Globus pallidus (tissue), 1 donor: ENCODE measurements around the gene WWOX.
"Not testable (repeated sequence)": the region's sequence is repeated elsewhere in the genome, so short reads cannot be mapped to it uniquely, and the experiment has no call there.

ENCODE experiments used
- DNase-seq: peaks from one replicate; pipeline ENCODE4 v3.0.0-alpha.2; 2015; ENCODE audit warnings: low spot score

The WWOX gene

DNA sequence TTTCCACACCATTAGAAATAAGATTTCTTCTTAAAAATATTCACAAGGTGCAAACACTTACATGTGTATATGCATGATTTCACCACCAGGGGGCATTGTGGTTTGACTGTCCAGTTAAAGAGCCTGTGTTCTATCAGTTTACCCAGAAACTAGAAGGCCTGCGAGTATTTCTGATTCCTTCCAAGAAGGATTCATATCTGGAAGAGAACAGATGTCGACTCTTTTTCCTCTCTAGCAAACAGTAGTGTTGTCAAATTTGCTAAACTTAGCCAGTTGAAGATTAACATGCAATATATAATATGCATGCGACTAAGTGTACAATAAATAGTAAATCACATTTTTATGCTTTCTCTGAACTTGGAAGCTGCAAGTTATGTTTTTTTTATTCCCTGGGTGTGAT is 404.1 kb downstream of the WWOX start:
- peak; percentile 77 for DNase-seq

DNA sequence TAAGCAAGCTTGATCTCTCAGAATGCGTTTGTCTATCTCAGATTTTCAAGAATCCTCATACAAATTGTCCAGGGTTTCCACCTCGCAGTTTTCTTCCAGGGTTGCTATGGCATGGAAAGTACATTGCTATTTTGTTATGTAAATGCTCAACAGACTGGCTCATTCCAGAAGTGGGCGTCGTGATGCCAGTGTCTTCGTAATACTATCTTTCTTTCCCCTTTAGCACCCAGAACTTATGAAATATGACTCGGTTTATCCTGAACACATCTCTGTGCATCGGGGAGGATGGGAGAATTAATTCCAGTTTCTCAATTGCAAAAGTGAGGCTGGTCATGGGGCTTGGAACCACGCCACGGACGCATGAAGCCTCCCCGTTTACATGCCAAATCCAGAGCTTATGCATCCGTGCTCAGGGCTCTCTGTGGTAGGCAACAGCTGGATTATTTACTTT is 405.0 kb downstream of the WWOX start:
- DNase-seq = no peak

DNA sequence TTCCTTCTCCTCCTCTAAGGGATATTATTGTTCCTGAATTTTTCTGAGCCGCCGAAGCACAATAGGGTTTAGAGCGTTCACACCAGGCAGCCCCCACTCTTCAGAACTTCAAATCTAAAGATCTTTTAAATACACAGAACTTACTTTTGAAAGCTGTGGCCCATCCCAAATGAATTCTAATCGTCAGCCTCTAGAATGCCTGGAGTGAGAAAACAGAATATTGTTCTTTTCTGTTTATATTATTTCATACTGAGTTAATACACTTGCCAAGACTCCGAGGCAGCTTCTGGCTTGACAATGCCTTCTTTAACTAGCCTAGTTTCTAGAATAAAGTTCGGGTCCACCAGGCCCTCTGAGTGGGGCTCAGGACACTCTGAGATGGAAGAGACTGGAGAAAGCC is 405.6 kb downstream of the WWOX start:
- DNase-seq = no peak

DNA sequence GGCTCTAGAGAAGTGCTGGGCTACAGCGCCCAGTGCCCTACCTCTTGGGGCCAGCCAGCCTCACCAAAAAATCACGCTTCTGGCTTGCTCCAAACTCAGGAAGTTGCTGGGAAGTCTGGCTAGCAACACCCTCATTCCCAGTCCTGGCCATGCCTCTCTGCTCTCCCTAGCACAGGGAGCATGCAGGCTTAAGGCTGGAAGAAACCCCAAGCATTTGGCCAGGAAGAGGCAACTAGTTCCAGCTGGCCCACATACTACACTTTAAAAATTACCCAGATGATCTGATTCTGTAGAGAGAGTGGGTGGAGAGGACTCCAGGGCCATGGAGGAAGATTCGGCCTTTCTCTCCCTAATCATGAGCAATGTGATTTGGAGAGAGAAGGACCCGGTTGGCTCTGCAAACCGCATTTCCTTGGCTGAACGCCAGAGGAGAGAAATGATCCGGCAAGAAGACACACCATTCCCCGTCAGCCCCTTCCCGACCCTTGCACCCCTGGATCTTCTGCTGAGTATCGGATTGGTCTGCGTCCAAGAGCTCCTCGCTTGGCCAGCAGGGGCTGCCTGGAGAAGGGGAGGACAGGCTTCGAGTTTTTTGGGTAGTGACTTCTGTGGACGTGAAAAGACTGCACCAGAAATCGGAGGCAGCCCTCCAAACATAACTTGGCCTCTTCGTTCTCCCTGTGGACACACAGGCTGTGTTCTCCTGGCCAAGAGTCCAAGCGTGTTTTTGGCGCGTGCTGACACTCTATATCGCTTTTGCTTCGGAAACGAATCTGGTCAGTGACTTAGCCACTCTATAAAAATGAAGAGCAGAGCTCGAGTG is 406.3 kb downstream of the WWOX start:
- peak; percentile 54 for DNase-seq

DNA sequence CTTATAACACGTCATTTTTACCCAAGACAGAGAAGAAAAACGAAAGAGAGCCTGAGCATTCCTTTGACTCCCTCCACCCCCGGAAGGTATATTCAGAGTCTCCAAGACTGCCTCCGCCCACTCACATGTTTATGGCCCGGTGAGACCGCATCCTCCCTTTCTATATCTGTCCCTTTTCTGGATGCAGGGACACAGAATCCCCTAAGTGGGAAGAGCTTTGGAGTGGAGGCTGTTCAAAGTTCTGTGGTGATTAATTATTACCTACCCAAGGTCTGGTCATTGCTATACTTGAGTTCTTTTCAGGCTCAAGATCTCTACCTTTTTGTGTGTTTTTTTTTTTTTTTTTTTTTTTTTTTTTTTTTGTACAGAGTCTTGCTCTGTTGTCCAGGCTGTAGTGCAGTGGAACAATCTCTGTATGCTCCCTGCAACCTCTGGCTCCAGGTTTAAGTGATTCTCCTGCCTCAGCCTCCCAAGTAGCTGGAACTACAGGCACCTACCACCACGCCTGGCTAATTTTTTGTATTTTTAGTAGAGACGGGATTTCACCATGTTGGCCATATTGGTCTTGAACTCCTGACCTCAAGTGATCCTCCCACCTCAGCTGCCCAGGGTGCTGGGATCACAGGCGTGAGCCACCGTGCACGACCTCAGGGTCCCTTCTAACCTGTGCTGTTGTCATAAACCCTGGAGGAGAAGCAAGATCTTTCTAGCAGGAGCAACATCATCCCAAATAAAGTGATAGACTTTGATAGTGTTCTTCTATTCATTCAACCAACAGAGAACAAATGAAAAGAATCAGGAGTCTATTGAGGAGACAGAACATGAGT is 407.1 kb downstream of the WWOX start:
- no peak for DNase-seq

DNA sequence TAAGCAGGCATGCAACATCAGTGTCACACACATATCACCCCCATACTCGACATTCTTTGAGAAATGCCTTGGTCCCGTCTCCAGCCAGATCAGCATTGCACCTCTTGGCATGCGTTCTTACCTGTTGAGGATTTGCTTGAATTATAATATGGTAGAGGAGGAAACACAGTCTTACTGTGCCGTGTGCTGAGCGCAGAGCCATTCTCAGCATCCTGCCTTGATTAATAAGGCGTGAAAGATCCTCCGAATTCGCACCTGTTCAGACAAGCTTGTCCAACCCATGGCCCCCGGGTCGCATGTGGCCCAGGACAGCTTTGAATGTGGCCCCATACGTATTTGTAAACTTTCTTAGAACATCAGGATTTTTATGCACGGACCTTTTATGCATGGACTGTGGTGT is 408.1 kb downstream of the WWOX start:
- DNase-seq = no peak

DNA sequence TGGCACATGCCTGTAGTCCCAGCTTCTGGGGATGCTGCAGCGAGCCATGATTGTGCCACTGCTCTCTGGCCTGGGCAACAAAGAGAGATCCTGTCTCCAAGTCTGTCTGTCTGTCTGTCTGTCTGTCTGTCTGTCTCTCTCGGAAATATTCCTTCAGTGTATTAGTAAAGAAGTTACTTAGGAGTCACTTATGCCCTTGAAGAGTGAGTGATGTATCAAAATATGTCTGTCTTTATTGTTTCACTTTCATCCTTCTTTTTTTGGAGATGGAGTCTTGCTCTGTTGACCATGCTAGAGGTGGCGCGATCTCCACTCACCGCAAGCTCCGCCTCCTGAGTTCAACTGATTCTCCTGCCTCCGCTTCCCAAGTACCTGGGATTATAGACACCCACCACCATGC is 410.5 kb downstream of the WWOX start:
- DNase-seq = no peak

DNA sequence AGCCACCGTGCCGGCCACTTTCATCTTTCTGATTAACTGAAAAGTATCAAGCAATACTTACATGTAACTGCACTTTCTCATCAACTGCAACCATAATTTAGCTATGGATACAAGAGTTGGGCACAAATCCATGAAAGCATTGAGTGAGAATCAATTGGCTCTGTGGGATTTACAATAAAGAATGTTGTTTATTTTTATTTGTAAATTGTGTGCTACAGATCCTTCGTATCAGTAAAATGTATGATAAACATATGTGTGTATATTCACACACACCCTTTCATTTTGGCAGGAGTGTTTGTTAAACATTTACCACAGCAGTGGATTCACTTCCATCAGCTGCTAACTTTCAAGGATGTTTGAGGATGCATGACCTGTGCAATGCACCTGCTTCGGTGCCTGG is 411.0 kb downstream of the WWOX start:
- DNase-seq = no peak

DNA sequence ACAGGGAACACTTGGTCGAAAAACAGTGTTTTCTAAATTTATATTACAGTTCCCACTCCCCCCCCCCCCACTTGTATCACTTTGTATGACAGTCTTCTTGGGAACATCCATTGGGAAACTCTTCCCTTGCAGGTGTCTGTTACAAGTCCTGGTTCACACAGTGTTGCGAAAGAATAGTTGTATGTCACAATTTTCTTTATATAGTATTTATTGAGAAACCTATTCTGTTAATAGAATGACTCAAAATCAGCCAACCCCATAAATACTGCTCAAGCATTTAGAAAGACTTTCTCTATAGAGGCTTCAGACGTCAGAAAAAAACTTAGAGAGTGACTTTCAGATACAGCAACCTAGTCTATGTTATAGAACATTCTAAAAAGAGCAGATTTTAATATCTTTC is 414.4 kb downstream of the WWOX start:
- no peak for DNase-seq

DNA sequence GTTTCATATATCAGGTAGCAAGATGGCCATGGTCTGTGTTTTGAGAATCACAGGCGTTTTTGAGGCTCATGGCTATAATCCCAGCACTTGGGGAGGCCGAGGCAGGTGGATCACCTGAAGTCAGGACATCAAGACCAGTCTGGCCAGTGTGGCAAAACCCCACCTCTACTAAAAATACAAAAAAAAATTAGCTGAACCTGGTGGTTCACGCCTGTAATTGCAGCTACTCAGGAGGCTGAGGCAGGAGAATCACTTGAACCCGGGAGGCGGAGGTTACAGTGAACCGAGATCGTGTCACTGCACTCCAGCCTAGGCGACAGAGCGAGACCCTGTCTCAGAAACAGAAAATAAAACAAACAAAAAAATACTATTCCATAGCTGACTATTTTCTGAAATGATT is 415.4 kb downstream of the WWOX start:
- DNase-seq = not testable (repeated sequence)

DNA sequence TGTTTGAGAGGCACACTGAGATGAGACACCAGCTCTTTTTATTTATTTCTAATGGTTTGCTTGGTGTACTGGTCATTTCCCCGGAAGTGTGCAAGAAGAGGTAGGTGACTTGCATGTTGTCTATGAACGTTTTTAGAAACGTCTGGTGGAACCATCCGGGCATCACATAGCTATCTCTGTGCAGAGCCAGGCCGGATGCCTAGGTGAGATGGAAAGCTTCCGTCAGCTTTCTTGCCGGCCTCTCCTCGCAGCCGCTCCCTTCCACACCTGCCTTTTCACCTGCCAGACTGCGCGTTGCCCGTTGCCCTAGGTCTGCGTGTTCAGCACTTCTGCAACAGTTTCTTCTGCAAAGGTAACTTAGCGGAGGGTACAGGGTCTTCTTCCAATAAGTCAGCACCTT is 416.0 kb downstream of the WWOX start:
- no peak for DNase-seq

DNA sequence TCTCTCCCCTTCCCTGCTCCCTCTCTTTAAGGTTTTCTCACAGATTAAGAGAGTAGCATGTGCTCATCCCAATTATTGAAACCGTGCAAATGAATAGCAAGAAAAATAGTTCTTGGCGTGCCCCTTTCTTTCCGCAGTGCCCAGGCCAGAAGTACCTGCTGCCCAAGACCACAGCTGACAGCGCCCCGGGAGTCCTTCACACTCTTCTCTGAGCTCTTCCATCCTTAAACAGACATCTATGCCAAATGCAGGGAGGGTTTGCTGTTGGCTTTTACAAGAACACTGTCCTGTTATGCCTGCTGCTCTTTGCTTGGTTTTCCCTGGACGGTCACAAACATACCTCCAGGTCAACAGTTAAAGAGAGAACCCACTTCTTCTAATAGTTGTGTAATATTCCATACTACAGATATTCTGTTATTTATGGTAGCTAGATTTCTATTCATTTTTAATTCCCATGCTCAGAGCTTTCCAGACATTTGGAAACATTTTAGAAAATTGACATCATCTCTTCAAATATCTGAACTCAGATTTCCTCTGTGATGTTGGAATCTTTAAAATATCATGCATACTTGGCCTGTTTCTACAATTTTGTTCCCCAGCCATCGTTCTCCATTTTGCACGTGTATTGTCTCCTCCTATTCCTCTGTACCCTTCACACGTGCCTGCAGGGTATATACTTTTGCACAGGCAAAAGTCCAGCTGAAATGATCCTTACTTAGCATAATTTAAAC is 416.7 kb downstream of the WWOX start:
- DNase-seq = no peak

DNA sequence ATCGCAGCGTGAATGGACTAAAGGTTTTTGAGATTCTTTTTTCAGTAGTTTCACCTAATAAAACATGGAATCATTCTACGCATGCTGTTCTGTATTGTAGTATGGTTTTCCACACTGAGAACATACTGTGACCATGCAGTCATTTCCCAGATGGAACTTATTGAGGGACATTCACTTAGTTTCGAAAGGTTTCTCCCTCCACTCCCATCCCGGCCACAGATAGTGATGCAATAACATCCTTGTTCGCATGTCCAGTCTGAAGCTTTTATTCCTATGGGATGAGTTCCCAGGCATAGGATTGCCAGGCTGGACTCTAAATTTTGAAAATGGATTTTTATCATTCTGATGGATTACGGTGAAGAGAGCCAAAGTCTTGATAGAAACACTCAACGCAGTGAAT is 420.4 kb downstream of the WWOX start:
- DNase-seq = no peak

DNA sequence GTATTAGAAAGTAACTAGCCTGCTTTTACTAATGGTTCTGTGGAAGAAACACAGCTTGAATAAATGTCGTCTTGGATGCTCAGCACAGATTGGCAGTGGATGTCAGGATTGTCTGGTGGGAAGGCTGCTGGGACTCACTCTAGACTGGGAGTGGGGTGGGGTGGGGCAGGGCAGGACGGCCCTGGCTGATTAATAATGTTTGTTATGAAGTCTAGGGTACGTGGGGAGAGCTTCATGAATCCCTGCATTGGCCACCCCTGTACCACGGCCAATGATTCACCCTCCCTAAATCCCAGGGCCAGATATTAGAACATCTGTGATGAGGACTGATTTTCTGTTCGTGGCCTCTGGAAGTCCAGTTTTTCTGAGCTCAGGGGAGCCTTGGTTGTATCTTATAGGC is 421.0 kb downstream of the WWOX start:
- no peak for DNase-seq

DNA sequence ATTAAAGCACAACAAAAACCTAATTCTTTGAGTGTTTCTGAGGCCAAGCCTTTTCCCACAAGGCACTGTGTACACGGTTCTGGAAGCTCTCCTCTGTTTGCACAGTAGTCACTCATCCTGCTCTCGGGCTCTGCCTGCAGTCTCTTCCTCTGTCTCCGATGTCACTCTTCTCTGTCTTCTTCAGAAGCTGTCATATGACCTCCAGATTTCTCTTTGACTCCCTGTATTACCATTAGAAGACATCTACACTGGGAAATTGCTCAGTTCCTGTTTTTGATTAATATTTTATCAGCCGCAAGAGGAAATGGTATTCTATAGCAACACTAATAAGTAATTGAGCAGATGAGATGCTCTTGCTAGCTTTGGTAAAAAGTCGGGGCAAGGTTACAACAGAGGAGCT is 422.9 kb downstream of the WWOX start:
- no peak for DNase-seq

DNA sequence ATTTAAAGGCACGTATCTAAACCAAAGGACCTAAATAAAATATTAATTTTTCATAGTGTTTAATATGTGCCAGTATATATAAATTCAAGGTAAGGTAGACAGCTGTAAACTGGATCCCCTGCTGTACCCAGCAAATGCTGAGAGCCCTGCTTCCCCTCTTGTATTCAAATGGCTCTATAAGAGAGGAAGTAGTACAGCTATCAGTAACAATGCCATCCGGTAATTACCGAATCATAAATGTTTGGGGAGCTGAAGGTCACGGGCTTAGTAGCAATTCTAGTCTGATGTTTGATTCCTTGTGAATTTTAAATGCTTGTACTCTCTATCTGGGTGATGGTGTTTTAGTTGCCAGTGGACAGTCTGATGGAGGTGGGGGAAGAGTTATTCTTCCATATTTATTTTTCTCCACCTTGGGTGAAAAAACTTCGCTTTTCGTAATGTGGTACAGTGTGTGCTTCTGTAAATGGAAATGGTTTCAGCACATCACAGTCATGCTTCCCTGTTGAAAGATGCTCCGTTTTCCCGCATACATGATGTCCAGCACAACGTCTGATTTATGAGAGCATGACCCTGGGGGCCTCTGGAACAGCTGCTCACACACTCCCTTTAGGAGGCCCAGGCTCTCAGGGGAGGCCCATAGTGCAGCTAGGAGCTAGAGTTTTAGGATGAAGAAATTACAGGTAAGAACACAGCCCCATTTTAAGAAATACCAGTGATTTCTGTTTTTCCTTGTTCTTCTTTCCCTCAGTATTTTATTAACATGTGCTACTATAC is 423.9 kb downstream of the WWOX start:
- no peak for DNase-seq

DNA sequence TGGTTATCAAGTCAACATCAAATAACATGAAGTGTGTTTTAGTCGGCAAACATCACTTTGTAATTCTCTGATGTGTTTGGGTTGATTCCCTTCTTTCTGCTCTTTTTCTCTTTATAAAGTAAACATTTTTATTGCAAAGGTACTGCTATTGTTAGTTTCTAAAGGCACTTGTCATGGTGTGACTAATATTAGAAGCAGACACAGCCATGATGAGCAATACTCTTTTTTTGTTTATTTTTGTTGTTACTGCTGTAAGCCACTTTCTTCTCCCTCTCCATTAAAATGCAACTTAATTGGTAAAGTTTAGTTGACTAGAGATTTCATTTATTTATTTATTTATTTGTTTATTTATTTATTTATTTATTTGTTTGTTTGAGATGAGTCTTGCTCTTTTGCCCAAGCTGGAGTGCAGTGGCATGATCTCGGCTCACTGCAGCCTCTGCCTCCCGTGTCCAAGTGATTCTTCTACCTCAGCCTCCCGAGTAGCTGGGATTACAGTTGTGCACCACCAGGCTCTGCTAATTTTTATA is 424.7 kb downstream of the WWOX start:
- no peak for DNase-seq

DNA sequence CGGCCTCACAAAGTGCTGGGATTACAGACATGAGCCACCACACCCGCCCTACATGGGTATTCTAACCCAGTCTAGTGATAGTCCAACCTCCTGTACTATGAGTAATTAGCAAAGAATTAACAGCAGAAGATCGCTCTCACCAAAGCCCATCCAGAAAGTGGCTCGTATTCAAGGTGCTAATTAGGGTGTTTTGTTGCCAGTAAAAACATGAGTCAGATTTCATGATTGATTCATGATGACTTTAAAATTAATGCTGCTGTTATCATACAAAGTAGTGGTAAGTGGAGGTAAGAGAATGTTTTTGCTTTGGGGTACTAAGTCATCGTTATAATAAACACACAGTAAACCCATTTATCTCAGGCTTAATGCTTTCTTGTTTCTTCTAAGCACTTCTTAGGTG is 428.8 kb downstream of the WWOX start:
- DNase-seq = no peak

DNA sequence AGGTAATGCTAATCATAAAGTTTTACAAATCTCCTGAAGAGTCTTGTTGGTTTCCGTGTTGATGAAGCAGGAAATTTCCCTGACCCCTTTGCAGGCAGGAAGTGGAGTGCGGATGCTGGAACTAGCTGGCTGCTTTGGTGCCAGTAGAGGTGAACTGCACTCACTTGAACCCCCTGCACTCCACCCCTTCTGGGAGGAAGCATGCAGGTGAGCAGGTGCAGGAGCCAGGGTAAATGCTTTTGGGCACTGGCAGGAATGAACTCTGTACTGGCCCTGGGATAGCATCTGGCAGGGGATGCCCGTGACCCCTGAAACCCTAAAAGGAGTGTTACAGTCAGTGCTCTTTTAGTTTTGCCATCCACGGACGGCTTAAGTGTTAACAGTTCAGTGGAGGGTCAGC is 430.4 kb downstream of the WWOX start:
- no peak for DNase-seq

DNA sequence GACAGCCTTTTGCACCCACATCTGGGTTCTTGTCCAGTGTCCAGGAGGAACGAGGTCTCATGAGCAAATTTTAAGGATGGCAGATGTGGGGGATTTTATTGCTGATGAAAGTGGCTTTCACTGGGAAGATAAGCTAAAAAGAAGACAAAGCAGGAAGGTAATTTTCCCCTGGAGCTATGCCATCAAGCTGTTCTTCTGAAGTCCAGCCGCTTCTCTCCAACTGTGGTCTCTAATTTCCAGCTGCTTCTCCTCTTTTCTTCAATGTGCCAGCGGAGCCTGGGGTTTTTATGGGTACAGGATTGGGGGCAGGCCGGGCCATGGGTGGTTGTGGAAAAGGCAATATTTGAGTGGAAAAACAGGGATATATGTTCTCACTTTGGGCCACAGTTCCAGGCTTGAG is 430.8 kb downstream of the WWOX start:
- DNase-seq = no peak

DNA sequence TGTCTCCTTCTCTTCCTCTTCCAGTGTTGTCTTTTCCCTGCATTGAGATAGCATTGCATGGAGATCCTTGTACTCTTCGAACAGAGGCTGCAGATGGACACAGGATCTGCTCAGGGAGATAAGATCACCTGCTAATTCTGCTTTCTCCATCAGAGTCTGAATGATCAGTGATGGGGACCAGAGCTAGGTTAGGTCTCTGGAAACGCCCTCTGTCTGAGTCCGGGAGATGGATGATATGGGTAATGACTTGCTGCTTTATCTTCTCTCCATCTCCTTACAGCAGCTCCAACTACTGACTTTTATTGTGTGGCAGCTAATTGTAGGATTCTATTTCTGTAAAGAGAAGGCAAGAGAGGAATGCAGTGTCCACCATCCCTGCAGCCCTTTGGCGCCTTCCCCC is 435.6 kb downstream of the WWOX start:
- no peak for DNase-seq

DNA sequence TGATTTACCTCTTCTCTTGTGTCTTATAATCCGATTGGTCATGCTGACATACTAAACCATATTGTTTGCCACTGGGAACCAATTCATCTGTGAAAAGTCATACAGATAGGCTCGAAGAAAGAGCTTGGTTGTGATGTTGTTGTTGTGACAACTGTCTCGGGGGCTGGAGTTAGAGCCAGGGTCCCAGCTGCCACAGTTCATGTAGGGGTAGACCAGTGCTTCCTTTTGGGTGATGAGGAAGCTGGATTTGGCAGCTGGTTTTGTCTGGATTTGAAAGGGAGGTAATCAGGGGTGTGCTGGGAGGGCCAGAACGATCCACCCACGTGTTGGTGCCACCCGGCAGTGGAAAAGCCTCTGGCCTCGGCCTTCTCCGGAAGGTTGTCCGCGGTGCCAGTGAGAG is 438.1 kb downstream of the WWOX start:
- DNase-seq = no peak
